Left lung (tissue), 10 donors: ENCODE measurements around the gene PTRH1. TPM values are rescaled to one million over a fixed set of nuclear protein-coding genes. Genes with fewer than 3 reads are reported as not detected.

ENCODE experiments used
- ATAC-seq: fragments of 200-7000 bp; cut with Tn5 transposase; one replicate; pipeline ENCODE4 v1.9.1; 2020; ENCODE audit warnings: moderate library complexity
- DNase-seq, 4 donors: peaks; one replicate each; pipeline ENCODE4 v3.0.0-alpha.2; 2013 to 2020
- H3K27ac ChIP-seq, 2 donors: fragments of 200-600 bp; sonication (generic) in 1 of 2; one replicate each; pipeline versions ENCODE4 v1.5.0 to v1.8.0; 2020 to 2021
- H3K27me3 ChIP-seq, 2 donors: fragments of 200-600 bp; sonication (generic) in 1 of 2; one replicate each; pipeline versions ENCODE4 v1.5.0 to v1.8.0; 2020 to 2021
- H3K36me3 ChIP-seq, 2 donors: fragments of 200-600 bp; sonication (generic) in 1 of 2; one replicate each; pipeline versions ENCODE4 v1.5.0 to v1.8.0; 2020 to 2021
- H3K4me1 ChIP-seq, 2 donors: fragments of 200-600 bp; one replicate each; pipeline ENCODE4 v1.8.0; 2021
- H3K4me3 ChIP-seq, 2 donors: fragments of 200-600 bp; sonication (generic) in 1 of 2; one replicate each; pipeline versions ENCODE4 v1.5.0 to v1.8.0; 2020 to 2021; ENCODE audit warnings: mild to moderate bottlenecking in 1 of 2
- H3K9me3 ChIP-seq, 2 donors: fragments of 200-600 bp; sonication (generic) in 1 of 2; one replicate each; pipeline versions ENCODE4 v1.5.0 to v1.8.0; 2020 to 2021
- intact Hi-C, 2 donors: fragments of 100-400 bp; cut with DNase I; formaldehyde crosslinking; loops; one replicate each; pipeline versions ENCODE4 v1.11.2 to v1.14.2; 2022
- polyA plus RNA-seq, 6 donors: library from polyadenylated mRNA; unstranded; fragments of 120-200 nt; gene quantifications; one replicate each; pipeline ENCODE4 v1.2.1, GENCODE V29; 2013; ENCODE audit not compliant: insufficient read length in 6 of 6
- total RNA-seq, 2 donors: library from RNA; stranded (reverse); fragmentation: NEBNext Ultra II Directional; extraction: Animal tissue kit (Norgen Biotek cat#: 25700); gene quantifications; one replicate each; pipeline ENCODE4 v1.2.1, GENCODE V29; 2021
- TF ChIP-seq, protein P1 (sequence below), 2 donors: fragments of 200-600 bp; sonication (generic) in 1 of 2; IDR thresholded peaks; one replicate each; pipeline versions ENCODE4 v1.5.0 to v1.8.0; 2021; ENCODE audit warnings: antibody characterized with exemption in 2 of 2
- donor health status: DM: no; HTN: yes; CAD: no.
- donor health status: DM: no; HTN: no; CAD: no.

PTRH1 gene
- total and polyA plus RNA-seq, 8 donors = 3.6 to 20.2 (median 6.8) TPM

GRCh38 chr9:127722055-127722745 lies 6.7 kb upstream of the PTRH1 start:
- H3K27me3 ChIP-seq = no peaks in the 10 kb centered on the region
- H3K36me3 ChIP-seq = no peaks in the 10 kb centered on the region
- ATAC-seq (no peak), DNase-seq (no peak)
- H3K4me3 ChIP-seq = no peak overlapping the region
- intact Hi-C loops = no loop called here
- H3K9me3 ChIP-seq = no peaks in the 10 kb centered on the region
- TF ChIP-seq, protein P1, sequence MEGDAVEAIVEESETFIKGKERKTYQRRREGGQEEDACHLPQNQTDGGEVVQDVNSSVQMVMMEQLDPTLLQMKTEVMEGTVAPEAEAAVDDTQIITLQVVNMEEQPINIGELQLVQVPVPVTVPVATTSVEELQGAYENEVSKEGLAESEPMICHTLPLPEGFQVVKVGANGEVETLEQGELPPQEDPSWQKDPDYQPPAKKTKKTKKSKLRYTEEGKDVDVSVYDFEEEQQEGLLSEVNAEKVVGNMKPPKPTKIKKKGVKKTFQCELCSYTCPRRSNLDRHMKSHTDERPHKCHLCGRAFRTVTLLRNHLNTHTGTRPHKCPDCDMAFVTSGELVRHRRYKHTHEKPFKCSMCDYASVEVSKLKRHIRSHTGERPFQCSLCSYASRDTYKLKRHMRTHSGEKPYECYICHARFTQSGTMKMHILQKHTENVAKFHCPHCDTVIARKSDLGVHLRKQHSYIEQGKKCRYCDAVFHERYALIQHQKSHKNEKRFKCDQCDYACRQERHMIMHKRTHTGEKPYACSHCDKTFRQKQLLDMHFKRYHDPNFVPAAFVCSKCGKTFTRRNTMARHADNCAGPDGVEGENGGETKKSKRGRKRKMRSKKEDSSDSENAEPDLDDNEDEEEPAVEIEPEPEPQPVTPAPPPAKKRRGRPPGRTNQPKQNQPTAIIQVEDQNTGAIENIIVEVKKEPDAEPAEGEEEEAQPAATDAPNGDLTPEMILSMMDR (IDR thresholded peaks at IDR 0.05) = no peak
- no peak overlapping the region for H3K27ac ChIP-seq
- H3K4me1 ChIP-seq = peaks cover 3 to 8% of the 10 kb centered on the region in 2 donors

DNA sequence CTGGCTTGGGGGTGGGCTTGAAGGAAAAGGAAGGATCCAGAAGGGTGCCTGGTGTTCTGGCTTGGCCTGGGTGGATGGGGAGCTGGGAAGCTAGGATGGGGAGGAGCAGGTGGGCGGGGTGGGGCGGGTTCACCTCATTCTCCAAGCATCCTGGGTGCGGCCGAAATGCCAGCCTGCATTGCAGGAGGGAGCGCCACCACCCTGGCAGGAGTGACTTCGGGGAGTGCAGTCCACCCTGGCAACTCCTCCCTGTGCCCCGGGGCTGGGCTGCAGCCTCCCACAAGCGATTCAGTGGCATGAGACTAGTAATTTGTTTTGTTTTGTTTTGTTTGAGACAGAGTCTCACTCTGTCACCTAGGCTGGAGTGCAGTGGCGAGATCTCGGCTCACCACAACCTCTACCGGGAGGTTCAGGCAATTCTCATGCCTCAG lies 5.9 kb upstream of the PTRH1 start:
- Histone ChIP-seq H3K9me3 (no peaks in the 10 kb centered on the region), H3K27ac (no peak overlapping the region), H3K27me3 (no peaks in the 10 kb centered on the region), H3K36me3 (no peaks in the 10 kb centered on the region), H3K4me1 (peaks cover 3 to 8% of the 10 kb centered on the region in 2 donors), H3K4me3 (no peak overlapping the region)
- intact Hi-C loops = no loop called here
- TF ChIP-seq, protein P1 (IDR thresholded peaks at IDR 0.05) = no peak
- DNase-seq (no peak), ATAC-seq (no peak)

GRCh38 chr9:127720865-127721227 lies 5.4 kb upstream of the PTRH1 start:
- intact Hi-C loops = no loop called here
- DNase-seq (no peak), ATAC-seq (no peak)
- Histone ChIP-seq H3K4me1 (peaks cover 7 to 13% of the 10 kb centered on the region in 2 donors), H3K9me3 (no peaks in the 10 kb centered on the region), H3K27ac (no peak overlapping the region), H3K27me3 (no peaks in the 10 kb centered on the region), H3K4me3 (no peak overlapping the region), H3K36me3 (no peaks in the 10 kb centered on the region)
- TF ChIP-seq, protein P1 (IDR thresholded peaks at IDR 0.05) = no peak

DNA sequence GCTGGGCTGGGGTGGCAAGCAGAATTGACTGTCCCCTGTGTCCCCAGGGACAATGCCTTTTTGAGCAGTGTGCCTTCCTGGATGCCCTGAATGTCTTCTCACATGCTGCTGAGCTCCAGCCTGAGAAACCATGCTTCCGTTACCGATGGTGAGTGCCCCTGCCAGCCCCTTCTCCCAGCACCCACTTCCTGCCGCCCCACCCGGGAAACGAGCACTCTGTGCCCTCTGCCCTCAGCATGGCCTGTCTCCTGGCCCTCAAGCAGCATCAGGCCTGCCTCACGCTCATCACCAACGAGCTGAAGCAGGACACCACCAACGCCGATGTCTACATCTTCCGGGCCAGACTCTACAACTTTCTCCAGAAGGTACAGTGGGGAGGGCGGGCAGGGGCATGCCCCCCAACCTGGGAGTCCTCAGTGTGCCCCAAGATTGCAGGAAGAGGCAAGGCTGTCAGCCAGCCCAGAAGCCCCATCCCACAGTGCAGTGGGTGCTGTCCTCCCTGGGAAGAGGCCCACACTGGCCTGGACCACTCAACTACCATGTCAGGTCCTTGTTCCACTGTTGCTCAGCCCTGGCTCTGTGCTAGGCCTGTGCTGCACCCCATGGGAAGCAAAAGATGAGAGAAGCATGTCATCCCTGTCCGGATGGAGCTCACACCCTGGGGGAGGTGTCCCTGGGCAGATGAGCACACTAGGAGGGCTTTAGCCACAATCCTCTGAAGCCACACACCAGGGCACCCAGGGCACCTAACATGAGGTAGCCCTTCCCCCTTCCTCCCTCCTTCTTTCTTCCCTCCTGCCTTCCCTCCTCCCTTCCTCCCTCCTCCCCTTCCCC lies 4.8 kb upstream of the PTRH1 start:
- H3K4me3 ChIP-seq = no peak overlapping the region
- no peaks in the 10 kb centered on the region for H3K9me3 ChIP-seq
- H3K36me3 ChIP-seq = no peaks in the 10 kb centered on the region
- ATAC-seq (no peak), DNase-seq (no peak)
- no peak overlapping the region for H3K27ac ChIP-seq
- no peaks in the 10 kb centered on the region for H3K27me3 ChIP-seq
- TF ChIP-seq, protein P1 (IDR thresholded peaks at IDR 0.05) = no peak
- H3K4me1 ChIP-seq = peaks cover 7 to 13% of the 10 kb centered on the region in 2 donors
- intact Hi-C loops = no loop called here

GRCh38 chr9:127717766-127718165 lies 2.3 kb upstream of the PTRH1 start:
- intact Hi-C loops = no loop called here
- DNase-seq (no peak), ATAC-seq (no peak)
- TF ChIP-seq, protein P1 (IDR thresholded peaks at IDR 0.05) = no peak
- Histone ChIP-seq H3K4me3 (no peak overlapping the region), H3K4me1 (peaks cover 4 to 17% of the 10 kb centered on the region in 2 donors), H3K36me3 (no peaks in the 10 kb centered on the region), H3K27me3 (no peaks in the 10 kb centered on the region), H3K27ac (no peak overlapping the region), H3K9me3 (no peaks in the 10 kb centered on the region)
